GM12878 (cell line): ENCODE results near the gene ZNF888. TPM values are rescaled to one million over a fixed set of nuclear protein-coding genes. Genes with fewer than 3 reads are reported as not detected.
"Not testable (repeated sequence)": the region's sequence is repeated elsewhere in the genome, so short reads cannot be mapped to it uniquely, and the experiment has no call there.

Experiments used
- ATAC-seq: fragments of 200-7000 bp; cut with Tn5 transposase; 3 replicates; pipeline ENCODE4 v1.9.1; 2020; ENCODE audit warnings: mild to moderate bottlenecking, moderate library complexity
- BruUV-seq: library from RNA; stranded (reverse); fragments of 400-500 nt; replicated peaks from 2 replicates; lab custom pipeline; 2021; lab: Mats Ljungman, UMichigan
- CTCF ChIA-PET: fragments of 300-600 bp; sonication (Branson Sonifier 250); formaldehyde crosslinking; extraction: SDS; loops from one replicate; lab custom pipeline; 2021; ENCODE audit warnings: inconsistent platforms; lab: Yijun Ruan, JAX
- POLR2A ChIA-PET: fragments of 350-600 bp; formaldehyde crosslinking; extraction: SDS; loops from one replicate; lab custom pipeline; 2021; ENCODE audit warnings: inconsistent platforms; lab: Charles Lee
- RAD21 ChIA-PET: fragments of 300-600 bp; sonication (Branson Sonifier 250); formaldehyde crosslinking; loops from one replicate; lab custom pipeline; 2023; ENCODE audit warnings: antibody characterized with exemption; ENCODE audit not compliant: unreplicated experiment; lab: Charles Lee
- SMC1A ChIA-PET: fragments of 300-600 bp; sonication (Branson Sonifier 250); formaldehyde crosslinking; loops from one replicate; lab custom pipeline; 2023; ENCODE audit not compliant: unreplicated experiment, uncharacterized antibody; lab: Charles Lee
- DNase-seq: peaks from one replicate; pipeline ENCODE4 v3.0.0-alpha.2; 2011; ENCODE audit warnings: low read depth, low spot score
- FAIRE-seq: peaks from 3 replicates; lab custom pipeline; 2011; peaks lifted over from hg19 to GRCh38; lab: Jason Lieb, UNC
- H2AFZ ChIP-seq: 2 replicates; pipeline ENCODE4 v1.6.0; 2011; ENCODE audit warnings: low read depth, low read length, control low read depth; ENCODE audit not compliant: control insufficient read depth
- H3K27ac ChIP-seq: 2 replicates; pipeline ENCODE4 v1.5.1; 2011; ENCODE audit warnings: control low read depth; ENCODE audit not compliant: control insufficient read depth, insufficient read depth
- H3K27me3 ChIP-seq, 2 experiments: replicated peaks in 1 of 2; 2 replicates each; pipeline versions ENCODE4 v1.6.0 to v1.6.1; 2011; ENCODE audit warnings: low read length in 1 of 2; ENCODE audit not compliant: control insufficient read depth in 2 of 2, insufficient read depth in 2 of 2
- H3K36me3 ChIP-seq, 2 experiments: 2 replicates each; pipeline ENCODE4 v1.5.1; 2011; ENCODE audit warnings: low read length in 1 of 2; ENCODE audit not compliant: control insufficient read depth in 2 of 2, insufficient read depth in 2 of 2
- H3K4me1 ChIP-seq: 2 replicates; pipeline ENCODE4 v1.6.1; 2011; ENCODE audit warnings: mild to moderate bottlenecking, low read length, moderate library complexity, mixed read lengths; ENCODE audit not compliant: control insufficient read depth, insufficient read depth
- H3K4me2 ChIP-seq: 2 replicates; pipeline ENCODE4 v1.6.0; 2011; ENCODE audit warnings: control low read depth; ENCODE audit not compliant: control insufficient read depth, insufficient read depth
- H3K4me3 ChIP-seq: fragments of 200-600 bp; sonication (generic); 2 replicates; pipeline ENCODE4 v1.5.1; 2016
- H3K79me2 ChIP-seq: 2 replicates; pipeline ENCODE4 v1.6.0; 2011; ENCODE audit warnings: low read length; ENCODE audit not compliant: control insufficient read depth, insufficient read depth
- H3K9ac ChIP-seq: 2 replicates; pipeline ENCODE4 v1.8.0; 2011; ENCODE audit warnings: low read length, control low read depth, mixed read lengths; ENCODE audit not compliant: control insufficient read depth, insufficient read depth
- H3K9me3 ChIP-seq: replicated peaks from 3 replicates; pipeline ENCODE4 v1.5.1; 2011; ENCODE audit warnings: mild to moderate bottlenecking, low read length; ENCODE audit not compliant: control insufficient read depth, insufficient read depth
- H4K20me1 ChIP-seq: 2 replicates; pipeline ENCODE4 v1.6.0; 2011; ENCODE audit not compliant: control insufficient read depth, insufficient read depth
- BACH1 ChIP-seq: fragments of 450-650 bp; IDR thresholded peaks from 2 replicates; pipeline ENCODE4 v1.6.1; 2017; ENCODE audit warnings: mild to moderate bottlenecking, borderline replicate concordance
- FOS ChIP-seq: IDR thresholded peaks from 3 replicates; pipeline ENCODE4 v1.6.1; 2011; ENCODE audit warnings: borderline replicate concordance; ENCODE audit not compliant: insufficient read length; ENCODE audit errors: extremely low read depth
- NR2C2 ChIP-seq: IDR thresholded peaks from 2 replicates; pipeline ENCODE4 v1.6.1; 2011; ENCODE audit warnings: borderline replicate concordance, low read depth; ENCODE audit not compliant: control insufficient read depth, insufficient read length
- SREBF2 ChIP-seq: IDR thresholded peaks from 2 replicates; pipeline ENCODE4 v1.6.1; 2012; ENCODE audit warnings: mild to moderate bottlenecking, low read length
- TCF12 ChIP-seq: IDR thresholded peaks from 2 replicates; pipeline ENCODE4 v1.6.1; 2011; ENCODE audit warnings: low read depth, mild to moderate bottlenecking, low read length
- WGBS: methylation state at CpG from one replicate; pipeline ENCODE4 v1.1.6; 2016; ENCODE audit warnings: low lambda C conversion rate; ENCODE audit not compliant: insufficient replicate concordance, insufficient coverage; ENCODE audit errors: missing lambda C conversion rate; 5-methylcytosine and 5-hydroxymethylcytosine counted together
- in situ Hi-C: fragments of 300-500 bp; cut with MboI; formaldehyde crosslinking; loops from 9 replicates; pipeline ENCODE4 v1.14.3; 2018; ENCODE audit warnings: mixed read lengths
- intact Hi-C: fragments of 100-400 bp; cut with micrococcal nuclease; formaldehyde crosslinking; loops from one replicate; pipeline ENCODE4 v1.14.2; 2022; ENCODE audit not compliant: unreplicated experiment
- polyA plus RNA-seq, 11 experiments: library from polyadenylated mRNA; depleted of rRNA in 4 of 11; unstranded in 6 of 11; stranded (reverse) in 5 of 11; fragments of >200 nt; fragmentation: Nextera tagmentation in 4 of 11; fragmentation: Illumina TruSeq in 1 of 11; extraction: Ambion mirVana in 4 of 11; extraction: Trizol in 1 of 11; gene quantifications; 1 replicate in 1 of 11; 2 replicates in 10 of 11; pipeline versions ENCODE4 v1.2.1 to v1.2.3, GENCODE V29; 2011 to 2016; ENCODE audit warnings: inconsistent platforms in 2 of 11, missing spikeins in 2 of 11, low read depth in 1 of 11
- total RNA-seq, 4 experiments: library from RNA; depleted of rRNA in 3 of 4; stranded (reverse); fragments of >200 nt in 3 of 4; fragmentation: Illumina TruSeq in 1 of 4; extraction: Trizol in 1 of 4; gene quantifications; 2 replicates each; pipeline versions ENCODE4 v1.2.1 to v1.2.3, GENCODE V29; 2013 to 2021

ZNF888 gene
- total and polyA plus RNA-seq, 10 of the 15 experiments (the other 5 are each of a cell fraction or from before 2014, with no cell fraction given), result 0.26 to 4.3 (median 2.7) TPM

- no peak for TF ChIP-seq NR2C2
- TF ChIP-seq TCF12, result no peak
- no peak for TF ChIP-seq BACH1
- no peak for TF ChIP-seq FOS
- no peak for TF ChIP-seq SREBF2
Measured at GRCh38 chr19:52871466-52871865, 51.8 kb downstream of the ZNF888 start (continued).

- FAIRE-seq, H3K36me3 ChIP-seq, H2AFZ ChIP-seq, BruUV-seq, H4K20me1 ChIP-seq, POLR2A ChIA-PET, H3K27me3 ChIP-seq, H3K4me1 ChIP-seq, H3K4me2 ChIP-seq, H3K27ac ChIP-seq, H3K79me2 ChIP-seq, H3K4me3 ChIP-seq, DNase-seq, CTCF ChIA-PET, in situ Hi-C loops, intact Hi-C loops, H3K9ac ChIP-seq, SMC1A ChIA-PET, RAD21 ChIA-PET, ATAC-seq, H3K9me3 ChIP-seq: not testable (repeated sequence)
- whole genome bisulfite sequencing, result 96% methylated on average over 11 of the region's 11 CpGs
Measured at GRCh38 chr19:52868031-52868430, 55.2 kb downstream of the ZNF888 start.
